ENCODE results near the gene ADAMTS12.

- no peak for TF ChIP-seq CTCF (IDR thresholded peaks at IDR 0.05)
- TF ChIP-seq POLR2A (IDR thresholded peaks at IDR 0.05): no peak
Observed at GRCh38 chr5:33890131-33891032, 1.4 kb downstream of the ADAMTS12 start.

All from lower leg skin (tissue), 3 donors.